GM12878 (cell line): ENCODE results near the gene LRP5. TPM values are rescaled to one million over a fixed set of nuclear protein-coding genes. Genes with fewer than 3 reads are reported as not detected.

ENCODE experiments used
- ATAC-seq: fragments of 200-7000 bp; cut with Tn5 transposase; 3 replicates; pipeline ENCODE4 v1.9.1; 2020; ENCODE audit warnings: mild to moderate bottlenecking, moderate library complexity
- BruUV-seq: library from RNA; stranded (reverse); fragments of 400-500 nt; replicated peaks from 2 replicates; lab custom pipeline; 2021; lab: Mats Ljungman, UMichigan
- CTCF ChIA-PET: fragments of 300-600 bp; sonication (Branson Sonifier 250); formaldehyde crosslinking; extraction: SDS; loops from one replicate; lab custom pipeline; 2021; ENCODE audit warnings: inconsistent platforms; lab: Yijun Ruan, JAX
- POLR2A ChIA-PET: fragments of 350-600 bp; formaldehyde crosslinking; extraction: SDS; loops from one replicate; lab custom pipeline; 2021; ENCODE audit warnings: inconsistent platforms; lab: Charles Lee
- RAD21 ChIA-PET: fragments of 300-600 bp; sonication (Branson Sonifier 250); formaldehyde crosslinking; loops from one replicate; lab custom pipeline; 2023; ENCODE audit warnings: antibody characterized with exemption; ENCODE audit not compliant: unreplicated experiment; lab: Charles Lee
- SMC1A ChIA-PET: fragments of 300-600 bp; sonication (Branson Sonifier 250); formaldehyde crosslinking; loops from one replicate; lab custom pipeline; 2023; ENCODE audit not compliant: unreplicated experiment, uncharacterized antibody; lab: Charles Lee
- DNase-seq: peaks from one replicate; pipeline ENCODE4 v3.0.0-alpha.2; 2011; ENCODE audit warnings: low read depth, low spot score
- FAIRE-seq: peaks from 3 replicates; lab custom pipeline; 2011; peaks lifted over from hg19 to GRCh38; lab: Jason Lieb, UNC
- H2AFZ ChIP-seq: 2 replicates; pipeline ENCODE4 v1.6.0; 2011; ENCODE audit warnings: low read depth, low read length, control low read depth; ENCODE audit not compliant: control insufficient read depth
- H3K27ac ChIP-seq: 2 replicates; pipeline ENCODE4 v1.5.1; 2011; ENCODE audit warnings: control low read depth; ENCODE audit not compliant: control insufficient read depth, insufficient read depth
- H3K27me3 ChIP-seq, 2 experiments: replicated peaks in 1 of 2; 2 replicates each; pipeline versions ENCODE4 v1.6.0 to v1.6.1; 2011; ENCODE audit warnings: low read length in 1 of 2; ENCODE audit not compliant: control insufficient read depth in 2 of 2, insufficient read depth in 2 of 2
- H3K36me3 ChIP-seq, 2 experiments: 2 replicates each; pipeline ENCODE4 v1.5.1; 2011; ENCODE audit warnings: low read length in 1 of 2; ENCODE audit not compliant: control insufficient read depth in 2 of 2, insufficient read depth in 2 of 2
- H3K4me1 ChIP-seq: 2 replicates; pipeline ENCODE4 v1.6.1; 2011; ENCODE audit warnings: mild to moderate bottlenecking, low read length, moderate library complexity, mixed read lengths; ENCODE audit not compliant: control insufficient read depth, insufficient read depth
- H3K4me2 ChIP-seq: 2 replicates; pipeline ENCODE4 v1.6.0; 2011; ENCODE audit warnings: control low read depth; ENCODE audit not compliant: control insufficient read depth, insufficient read depth
- H3K4me3 ChIP-seq: fragments of 200-600 bp; sonication (generic); 2 replicates; pipeline ENCODE4 v1.5.1; 2016
- H3K79me2 ChIP-seq: 2 replicates; pipeline ENCODE4 v1.6.0; 2011; ENCODE audit warnings: low read length; ENCODE audit not compliant: control insufficient read depth, insufficient read depth
- H3K9ac ChIP-seq: 2 replicates; pipeline ENCODE4 v1.8.0; 2011; ENCODE audit warnings: low read length, control low read depth, mixed read lengths; ENCODE audit not compliant: control insufficient read depth, insufficient read depth
- H3K9me3 ChIP-seq: replicated peaks from 3 replicates; pipeline ENCODE4 v1.5.1; 2011; ENCODE audit warnings: mild to moderate bottlenecking, low read length; ENCODE audit not compliant: control insufficient read depth, insufficient read depth
- H4K20me1 ChIP-seq: 2 replicates; pipeline ENCODE4 v1.6.0; 2011; ENCODE audit not compliant: control insufficient read depth, insufficient read depth
- BCLAF1 ChIP-seq: fragments of 450-650 bp; IDR thresholded peaks from 2 replicates; pipeline ENCODE4 v1.6.1; 2017; ENCODE audit warnings: antibody characterized with exemption, mild to moderate bottlenecking, moderate library complexity
- BHLHE40 ChIP-seq, 2 experiments: fragments of 450-650 bp in 1 of 2; IDR thresholded peaks; 2 replicates each; pipeline ENCODE4 v1.6.1; 2011 to 2017; ENCODE audit warnings: low read depth in 2 of 2, borderline replicate concordance in 1 of 2, improper control_type of control experiment in 1 of 2, low read length in 1 of 2, mild to moderate bottlenecking in 1 of 2
- BMI1 ChIP-seq: fragments of 450-650 bp; IDR thresholded peaks from 2 replicates; pipeline ENCODE4 v1.6.1; 2016; ENCODE audit warnings: mild to moderate bottlenecking, moderate library complexity, borderline replicate concordance
- CREM ChIP-seq: IDR thresholded peaks from 2 replicates; pipeline ENCODE4 v1.6.1; 2014; ENCODE audit warnings: antibody characterized with exemption, low read depth
- EP300 ChIP-seq, 2 experiments: fragments of 150-350 bp in 1 of 2; IDR thresholded peaks; 2 replicates each; pipeline ENCODE4 v1.6.1; 2011 to 2012; ENCODE audit warnings: low read depth in 2 of 2, low read length in 2 of 2, borderline replicate concordance in 1 of 2, improper control_type of control experiment in 1 of 2, inconsistent platforms in 1 of 2; ENCODE audit not compliant: control insufficient read depth in 1 of 2
- MTA2 ChIP-seq: fragments of 450-650 bp; IDR thresholded peaks from 2 replicates; pipeline ENCODE4 v1.6.1; 2016; ENCODE audit warnings: low read depth, mild to moderate bottlenecking, moderate library complexity
- PAX8 ChIP-seq: fragments of 450-650 bp; IDR thresholded peaks from 2 replicates; pipeline ENCODE4 v1.6.1; 2017; ENCODE audit warnings: mild to moderate bottlenecking, moderate library complexity
- RAD51 ChIP-seq: fragments of 450-650 bp; IDR thresholded peaks from 2 replicates; pipeline ENCODE4 v1.6.1; 2016; ENCODE audit warnings: moderate library complexity, mild to moderate bottlenecking, inconsistent platforms
- SMARCA5 ChIP-seq: fragments of 450-650 bp; IDR thresholded peaks from 2 replicates; pipeline ENCODE4 v1.6.1; 2017; ENCODE audit warnings: mild to moderate bottlenecking
- SMC3 ChIP-seq: IDR thresholded peaks from 2 replicates; pipeline ENCODE4 v1.6.1; 2011; ENCODE audit warnings: low read length, improper control_type of control experiment, borderline replicate concordance
- TARDBP ChIP-seq: IDR thresholded peaks from 2 replicates; pipeline ENCODE4 v1.6.1; 2016; ENCODE audit warnings: borderline replicate concordance
- USF2 ChIP-seq: IDR thresholded peaks from 2 replicates; pipeline ENCODE4 v1.6.1; 2011; ENCODE audit warnings: low read depth, low read length, improper control_type of control experiment, borderline replicate concordance
- WRNIP1 ChIP-seq: IDR thresholded peaks from 2 replicates; pipeline ENCODE4 v1.6.1; 2011; ENCODE audit warnings: low read depth, low read length, improper control_type of control experiment, borderline replicate concordance
- WGBS: methylation state at CpG from one replicate; pipeline ENCODE4 v1.1.6; 2016; ENCODE audit warnings: low lambda C conversion rate; ENCODE audit not compliant: insufficient replicate concordance, insufficient coverage; ENCODE audit errors: missing lambda C conversion rate; 5-methylcytosine and 5-hydroxymethylcytosine counted together
- in situ Hi-C: fragments of 300-500 bp; cut with MboI; formaldehyde crosslinking; loops from 9 replicates; pipeline ENCODE4 v1.14.3; 2018; ENCODE audit warnings: mixed read lengths
- intact Hi-C: fragments of 100-400 bp; cut with micrococcal nuclease; formaldehyde crosslinking; loops from one replicate; pipeline ENCODE4 v1.14.2; 2022; ENCODE audit not compliant: unreplicated experiment
- polyA plus RNA-seq, 11 experiments: library from polyadenylated mRNA; depleted of rRNA in 4 of 11; unstranded in 6 of 11; stranded (reverse) in 5 of 11; fragments of >200 nt; fragmentation: Nextera tagmentation in 4 of 11; fragmentation: Illumina TruSeq in 1 of 11; extraction: Ambion mirVana in 4 of 11; extraction: Trizol in 1 of 11; gene quantifications; 1 replicate in 1 of 11; 2 replicates in 10 of 11; pipeline versions ENCODE4 v1.2.1 to v1.2.3, GENCODE V29; 2011 to 2016; ENCODE audit warnings: inconsistent platforms in 2 of 11, missing spikeins in 2 of 11, low read depth in 1 of 11
- total RNA-seq, 4 experiments: library from RNA; depleted of rRNA in 3 of 4; stranded (reverse); fragments of >200 nt in 3 of 4; fragmentation: Illumina TruSeq in 1 of 4; extraction: Trizol in 1 of 4; gene quantifications; 2 replicates each; pipeline versions ENCODE4 v1.2.1 to v1.2.3, GENCODE V29; 2013 to 2021
- TF ChIP-seq, protein P1 (sequence below): IDR thresholded peaks from 2 replicates; pipeline ENCODE4 v1.6.1; 2012; ENCODE audit warnings: low read depth, low read length, improper control_type of control experiment
- TF ChIP-seq, protein P2 (sequence below): fragments of 450-650 bp; formaldehyde crosslinking; IDR thresholded peaks from 2 replicates; pipeline ENCODE4 v1.4.0; 2020; ENCODE audit warnings: mild to moderate bottlenecking, moderate library complexity

LRP5 gene
- total and polyA plus RNA-seq, 10 of the 15 experiments (the other 5 are each of a cell fraction or from before 2014, with no cell fraction given), result 0.37 to 34.0 (median 6.6) TPM

DNA sequence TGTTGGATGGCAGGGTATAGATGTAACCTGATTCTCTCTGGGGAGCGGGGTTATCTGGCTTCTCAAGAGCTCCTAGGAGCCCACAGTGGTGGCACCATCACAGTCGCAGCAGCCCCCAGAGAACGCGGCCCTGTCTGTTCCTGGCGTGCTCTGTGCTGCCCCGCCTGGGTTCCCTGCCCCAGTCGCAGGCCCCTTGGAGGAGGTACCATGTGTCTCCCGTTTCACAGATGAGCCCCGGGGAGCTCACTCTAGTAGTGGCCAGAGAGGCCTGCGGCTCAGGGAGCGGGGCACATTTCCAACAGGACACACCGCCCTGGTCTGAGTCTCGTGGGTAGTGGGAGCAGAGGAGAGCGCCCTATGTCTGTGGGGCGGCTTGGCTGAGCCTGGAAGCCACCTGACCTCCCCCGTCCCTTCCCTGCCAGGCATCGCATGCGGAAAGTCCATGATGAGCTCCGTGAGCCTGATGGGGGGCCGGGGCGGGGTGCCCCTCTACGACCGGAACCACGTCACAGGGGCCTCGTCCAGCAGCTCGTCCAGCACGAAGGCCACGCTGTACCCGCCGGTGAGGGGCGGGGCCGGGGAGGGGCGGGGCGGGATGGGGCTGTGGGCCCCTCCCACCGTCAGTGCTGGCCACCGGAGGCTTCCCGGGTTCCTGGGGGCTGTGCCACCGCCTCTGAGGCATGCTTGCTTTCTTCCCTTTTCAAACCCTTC, 127.1 kb downstream of the LRP5 start (continued):
- no peak for TF ChIP-seq EP300 (IDR thresholded peaks at IDR 0.05; ENCODE audit: borderline replicate concordance in 1 of 2, control insufficient read depth in 1 of 2, low read depth in 2 of 2, low read length in 2 of 2)
- no peak for TF ChIP-seq SMARCA5
- TF ChIP-seq, protein P1, sequence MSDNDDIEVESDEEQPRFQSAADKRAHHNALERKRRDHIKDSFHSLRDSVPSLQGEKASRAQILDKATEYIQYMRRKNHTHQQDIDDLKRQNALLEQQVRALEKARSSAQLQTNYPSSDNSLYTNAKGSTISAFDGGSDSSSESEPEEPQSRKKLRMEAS, result no peak
- TF ChIP-seq WRNIP1, result no peak
- TF ChIP-seq PAX8, result no peak
- no peak for TF ChIP-seq CREM

GRCh38 chr11:68440224-68440623, 127.8 kb downstream of the LRP5 start:
- no peak overlapping the region for H2AFZ ChIP-seq
- H3K36me3 ChIP-seq, result peaks cover 0 to 7% of the 10 kb centered on the region in 2 experiments; a peak in 3 of 4 replicates
- no peaks in the 10 kb centered on the region for H3K79me2 ChIP-seq
- H3K27ac ChIP-seq, result no peak overlapping the region
- H3K4me1 ChIP-seq, result peaks cover 5% of the 10 kb centered on the region; the same call in 1 of the 2 replicates
- WGBS, result 76% methylated on average over 8 of the region's 8 CpGs
- no peaks in the 10 kb centered on the region for H3K9me3 ChIP-seq
- ATAC-seq, result no peak
- FAIRE-seq, result no peak
- H3K27me3 ChIP-seq, result no peaks in the 10 kb centered on the region
- no peak overlapping the region for H3K9ac ChIP-seq
- no peak overlapping the region for H3K4me2 ChIP-seq
- no peak for DNase-seq
- intact Hi-C loops (no loop called here), in situ Hi-C loops (no loop called here)
- no peak overlapping the region for H3K4me3 ChIP-seq
- SMC1A ChIA-PET, result no interaction called here
- BruUV-seq, result no TSS peak
- CTCF ChIA-PET, result no interaction called here
- POLR2A ChIA-PET, result interaction anchor here (0.5 kb wide), 1 partner anchor 160 kb away, joined by 4 read pairs; no protein-coding TSS in a partner anchor
- RAD21 ChIA-PET, result no interaction called here
- H4K20me1 ChIP-seq, result no peaks in the 10 kb centered on the region
- TF ChIP-seq USF2 (no peak), BCLAF1 (no peak), SMC3 (no peak), BHLHE40 (IDR thresholded peaks at IDR 0.05; ENCODE audit: borderline replicate concordance in 1 of 2, low read depth in 2 of 2, low read length in 1 of 2) (no peak), TARDBP (no peak), BMI1 (no peak), RAD51 (no peak), MTA2 (no peak)
- TF ChIP-seq, protein P2, sequence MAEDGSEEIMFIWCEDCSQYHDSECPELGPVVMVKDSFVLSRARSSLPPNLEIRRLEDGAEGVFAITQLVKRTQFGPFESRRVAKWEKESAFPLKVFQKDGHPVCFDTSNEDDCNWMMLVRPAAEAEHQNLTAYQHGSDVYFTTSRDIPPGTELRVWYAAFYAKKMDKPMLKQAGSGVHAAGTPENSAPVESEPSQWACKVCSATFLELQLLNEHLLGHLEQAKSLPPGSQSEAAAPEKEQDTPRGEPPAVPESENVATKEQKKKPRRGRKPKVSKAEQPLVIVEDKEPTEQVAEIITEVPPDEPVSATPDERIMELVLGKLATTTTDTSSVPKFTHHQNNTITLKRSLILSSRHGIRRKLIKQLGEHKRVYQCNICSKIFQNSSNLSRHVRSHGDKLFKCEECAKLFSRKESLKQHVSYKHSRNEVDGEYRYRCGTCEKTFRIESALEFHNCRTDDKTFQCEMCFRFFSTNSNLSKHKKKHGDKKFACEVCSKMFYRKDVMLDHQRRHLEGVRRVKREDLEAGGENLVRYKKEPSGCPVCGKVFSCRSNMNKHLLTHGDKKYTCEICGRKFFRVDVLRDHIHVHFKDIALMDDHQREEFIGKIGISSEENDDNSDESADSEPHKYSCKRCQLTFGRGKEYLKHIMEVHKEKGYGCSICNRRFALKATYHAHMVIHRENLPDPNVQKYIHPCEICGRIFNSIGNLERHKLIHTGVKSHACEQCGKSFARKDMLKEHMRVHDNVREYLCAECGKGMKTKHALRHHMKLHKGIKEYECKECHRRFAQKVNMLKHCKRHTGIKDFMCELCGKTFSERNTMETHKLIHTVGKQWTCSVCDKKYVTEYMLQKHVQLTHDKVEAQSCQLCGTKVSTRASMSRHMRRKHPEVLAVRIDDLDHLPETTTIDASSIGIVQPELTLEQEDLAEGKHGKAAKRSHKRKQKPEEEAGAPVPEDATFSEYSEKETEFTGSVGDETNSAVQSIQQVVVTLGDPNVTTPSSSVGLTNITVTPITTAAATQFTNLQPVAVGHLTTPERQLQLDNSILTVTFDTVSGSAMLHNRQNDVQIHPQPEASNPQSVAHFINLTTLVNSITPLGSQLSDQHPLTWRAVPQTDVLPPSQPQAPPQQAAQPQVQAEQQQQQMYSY (CRISPR knock-in tag), result no peak
